HG03139 (cell line): Measurements from ENCODE around the gene HS1BP3.

Experiments
- ATAC-seq: cut with Tn5 transposase; IDR thresholded peaks from one replicate; pipeline ENCODE4 v1.9.1; 2021; ENCODE audit not compliant: unreplicated experiment

Gene HS1BP3

DNA sequence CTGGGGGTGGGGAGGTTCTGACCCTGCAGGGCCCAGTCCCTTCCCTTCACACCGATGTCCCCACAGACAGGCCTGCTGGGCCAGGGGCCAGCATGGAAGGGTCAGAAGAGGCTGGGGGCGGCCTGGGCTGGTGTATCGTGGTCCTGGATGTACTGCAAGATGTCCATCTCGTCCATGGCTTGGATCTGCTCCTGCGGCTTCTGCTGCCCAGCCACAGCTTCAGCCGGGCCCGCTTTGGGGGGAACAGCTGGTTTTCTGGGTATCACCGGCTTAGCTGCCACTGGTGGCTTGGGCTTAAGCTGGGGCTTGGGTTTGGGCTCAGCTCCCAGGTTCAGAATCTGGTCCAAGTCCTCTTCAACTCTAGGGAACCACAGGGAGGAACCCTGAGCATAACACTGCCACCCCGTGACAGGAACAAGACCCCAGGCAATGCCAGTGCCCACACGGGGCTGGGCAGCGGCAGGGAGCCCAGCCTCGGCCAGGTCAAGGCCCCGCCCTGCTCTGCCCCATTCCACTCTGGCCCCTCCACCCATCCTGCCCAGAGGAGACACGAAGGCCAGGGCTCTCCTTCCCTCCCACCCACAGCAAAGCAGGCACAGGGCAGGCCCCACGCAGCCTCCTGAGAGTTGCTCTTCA lies 31.9 kb downstream of the HS1BP3 start:
- ATAC-seq = no peak

DNA sequence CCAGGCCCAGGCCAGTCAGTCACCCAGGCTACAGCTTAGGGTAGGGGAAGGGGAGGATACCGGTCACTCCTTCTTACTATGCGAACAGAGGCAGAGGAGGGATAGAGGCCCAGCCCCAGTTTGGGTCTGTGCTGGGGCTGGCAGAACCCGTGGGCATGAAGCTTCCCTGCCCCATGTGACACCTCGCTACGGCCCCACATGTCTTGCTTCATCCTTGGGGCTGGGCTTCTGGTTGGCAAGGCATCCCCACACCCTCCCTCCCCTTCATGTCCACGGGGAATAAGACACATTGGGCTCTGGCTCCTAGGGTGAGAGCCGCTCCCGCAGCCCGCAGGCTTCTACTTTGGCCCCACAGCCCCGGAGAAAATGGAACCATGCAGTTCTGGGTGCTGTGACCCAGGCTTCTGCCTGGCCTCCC lies 32.4 kb downstream of the HS1BP3 start:
- ATAC-seq = no peak

DNA sequence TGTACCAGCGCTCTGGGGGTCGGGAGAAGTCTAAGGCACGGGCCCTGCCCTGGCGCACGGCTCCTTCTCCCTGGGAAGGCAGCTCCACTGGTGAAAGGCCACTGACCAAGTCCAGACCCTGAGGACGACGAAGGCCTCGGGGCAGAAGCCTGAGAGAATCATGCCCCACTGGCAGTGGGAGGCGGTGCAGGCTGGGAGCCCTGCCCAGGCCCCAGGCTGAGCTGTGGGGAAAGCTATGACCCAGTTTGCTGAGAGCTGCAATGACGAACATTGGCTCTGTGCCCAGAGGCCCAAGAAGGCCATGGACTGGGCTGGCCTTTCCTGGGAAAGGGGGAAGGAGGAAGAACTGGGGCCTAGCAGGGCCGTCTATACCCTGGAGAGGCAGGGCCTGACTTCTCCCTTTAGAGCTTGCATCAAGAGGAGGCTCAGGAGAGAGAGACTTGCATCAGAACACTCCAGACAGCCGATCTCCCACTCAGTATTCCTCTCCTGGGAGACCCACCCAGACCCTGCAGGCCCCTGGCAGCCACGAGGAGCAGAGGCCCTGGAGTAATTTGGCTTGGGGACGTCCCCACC lies 32.9 kb downstream of the HS1BP3 start:
- no peak for ATAC-seq

DNA sequence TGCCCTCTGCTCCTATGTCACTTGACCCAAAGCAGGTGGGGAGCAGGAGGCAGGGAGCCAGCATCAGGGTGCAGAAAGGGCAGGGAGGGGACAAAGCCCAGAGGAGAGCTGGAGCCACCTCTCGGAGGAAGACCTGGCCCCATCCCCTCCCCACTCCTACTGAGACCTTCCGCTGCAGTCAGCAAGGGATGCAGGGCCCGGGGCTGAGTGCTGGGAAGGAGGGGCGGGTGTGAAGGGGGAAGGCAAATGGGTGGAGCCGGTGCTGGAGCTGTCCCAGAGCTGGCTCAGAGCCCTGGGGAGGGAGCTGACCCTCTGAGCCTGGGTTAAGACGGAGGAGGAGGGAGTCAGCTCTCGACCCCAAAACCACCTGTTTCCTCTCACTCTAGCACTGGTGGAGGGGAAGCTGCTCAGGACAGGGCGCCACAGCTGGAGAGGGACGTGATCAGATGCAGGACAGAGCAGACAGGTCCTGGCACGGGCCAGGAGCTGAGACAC lies 33.8 kb downstream of the HS1BP3 start:
- no peak for ATAC-seq

DNA sequence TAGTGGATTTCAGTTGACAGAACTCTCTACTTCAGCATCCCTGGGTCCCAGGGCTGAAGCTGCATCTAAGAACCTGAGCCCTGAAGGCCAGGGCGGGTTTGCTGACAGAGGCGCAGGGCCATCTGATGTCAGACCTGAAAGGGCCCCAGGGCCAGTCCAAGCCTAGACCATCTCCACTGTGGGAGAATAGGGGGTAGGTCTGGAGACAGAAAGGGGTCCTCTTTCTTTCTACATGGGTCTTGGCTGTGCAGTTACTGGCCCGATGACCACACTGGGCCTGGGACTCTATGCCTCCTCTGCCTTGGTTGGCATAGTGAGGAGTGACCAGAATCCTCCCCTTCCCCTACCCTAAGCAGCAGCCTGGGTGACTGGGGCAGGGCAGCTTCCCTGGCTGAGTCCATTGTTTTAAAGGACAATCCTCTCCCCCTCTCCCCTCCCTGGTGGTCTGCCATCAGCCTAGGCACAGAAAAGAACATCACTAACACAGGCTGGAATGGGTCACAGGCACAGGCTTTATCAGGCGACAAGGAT lies 34.5 kb downstream of the HS1BP3 start:
- ATAC-seq = no peak

DNA sequence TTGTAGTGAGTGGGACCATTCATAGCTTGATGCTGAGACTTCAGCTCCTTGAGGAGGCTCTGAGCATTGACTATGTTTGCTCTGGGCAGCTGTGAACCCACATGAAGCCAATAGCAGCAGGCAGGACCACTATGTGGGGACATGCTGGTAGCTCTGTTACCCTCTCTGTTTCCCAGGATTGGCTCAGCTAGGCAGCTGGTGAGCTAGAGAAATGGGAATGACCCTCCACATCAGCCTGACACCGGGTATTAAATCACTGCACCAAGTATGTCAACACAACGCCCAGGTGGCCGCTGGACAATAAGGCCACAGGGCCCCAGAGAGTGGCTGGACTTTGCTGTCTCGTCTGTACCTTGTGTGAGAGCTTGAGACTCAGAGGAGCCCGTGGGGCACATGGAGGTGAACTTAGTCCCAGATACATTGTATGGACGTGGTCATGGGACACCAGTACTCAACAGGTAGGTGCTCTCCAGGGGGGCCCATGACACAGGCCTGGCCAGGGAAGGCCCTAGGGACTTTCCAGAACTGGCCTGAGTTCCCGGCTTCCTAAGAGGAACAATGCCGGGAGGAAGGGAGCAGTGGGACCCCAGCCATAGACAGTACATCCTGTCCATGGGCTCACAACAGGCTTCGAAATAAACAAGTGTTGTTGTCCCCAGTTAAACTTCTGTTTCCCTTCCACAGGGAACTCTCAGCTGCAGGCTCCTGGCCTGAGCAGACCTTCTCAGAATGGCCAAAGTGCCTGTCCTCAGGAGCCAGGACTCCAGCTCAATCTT lies 35.2 kb downstream of the HS1BP3 start:
- no peak for ATAC-seq

DNA sequence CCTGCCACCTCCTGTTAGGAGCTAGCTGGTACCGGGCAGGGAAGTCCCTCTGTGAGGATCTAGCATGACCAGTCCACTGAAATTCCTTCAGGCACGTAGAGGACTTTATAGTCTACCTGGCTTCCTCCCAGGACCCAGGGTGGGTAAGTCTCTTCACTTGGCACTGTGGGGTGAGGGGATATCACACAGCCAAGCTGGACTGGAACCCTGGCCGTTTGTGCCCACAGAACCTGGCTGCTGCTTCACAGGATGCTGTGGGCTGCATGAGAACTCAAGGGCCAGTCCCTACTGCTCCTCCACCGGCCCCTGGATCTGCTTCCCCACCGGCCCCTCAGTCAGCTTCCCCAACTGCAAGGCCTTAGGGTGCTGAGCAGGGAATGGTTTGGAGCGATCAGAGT lies 35.8 kb downstream of the HS1BP3 start:
- ATAC-seq = no peak

DNA sequence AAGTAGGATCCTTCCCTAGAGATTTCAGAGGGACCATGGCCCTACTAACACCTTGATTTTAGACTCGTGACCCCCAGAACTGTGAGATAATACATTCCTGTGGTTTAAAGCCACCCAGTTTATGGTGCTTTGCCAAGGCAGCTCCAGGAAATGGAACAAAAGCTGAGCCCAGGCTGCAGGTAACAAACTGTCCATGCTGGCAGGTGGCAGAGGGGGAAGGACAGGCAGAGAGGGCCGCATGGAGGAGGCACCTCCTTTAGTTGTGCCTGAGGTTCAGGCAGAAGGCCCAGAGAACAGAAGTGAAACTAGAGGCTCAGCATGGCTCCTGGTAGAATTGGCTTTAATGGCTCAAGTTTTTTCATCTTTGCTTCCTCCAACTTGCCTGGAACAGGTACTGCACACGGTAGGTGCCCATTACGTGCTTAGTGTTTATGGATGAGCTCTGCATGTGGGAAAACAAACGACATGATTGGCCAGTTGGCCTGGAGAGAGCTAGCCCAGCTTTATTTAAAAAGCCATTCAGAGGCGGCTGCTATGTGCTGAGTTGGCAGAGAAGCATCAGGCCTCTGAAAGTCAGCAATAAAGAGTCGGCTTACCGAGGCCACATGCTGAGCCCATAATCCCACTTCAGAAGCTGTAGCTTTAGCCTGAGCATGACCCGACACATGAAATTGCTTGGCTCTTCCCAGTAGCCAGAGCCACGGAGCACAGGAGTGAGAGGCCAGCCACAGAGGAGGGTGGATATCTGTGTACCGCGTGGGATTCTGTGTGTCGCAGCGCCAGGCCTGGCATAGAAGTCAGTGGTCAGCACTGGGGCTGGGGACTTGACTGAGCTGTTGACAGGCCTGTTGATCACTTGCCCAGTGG lies 36.5 kb downstream of the HS1BP3 start:
- ATAC-seq = no peak

DNA sequence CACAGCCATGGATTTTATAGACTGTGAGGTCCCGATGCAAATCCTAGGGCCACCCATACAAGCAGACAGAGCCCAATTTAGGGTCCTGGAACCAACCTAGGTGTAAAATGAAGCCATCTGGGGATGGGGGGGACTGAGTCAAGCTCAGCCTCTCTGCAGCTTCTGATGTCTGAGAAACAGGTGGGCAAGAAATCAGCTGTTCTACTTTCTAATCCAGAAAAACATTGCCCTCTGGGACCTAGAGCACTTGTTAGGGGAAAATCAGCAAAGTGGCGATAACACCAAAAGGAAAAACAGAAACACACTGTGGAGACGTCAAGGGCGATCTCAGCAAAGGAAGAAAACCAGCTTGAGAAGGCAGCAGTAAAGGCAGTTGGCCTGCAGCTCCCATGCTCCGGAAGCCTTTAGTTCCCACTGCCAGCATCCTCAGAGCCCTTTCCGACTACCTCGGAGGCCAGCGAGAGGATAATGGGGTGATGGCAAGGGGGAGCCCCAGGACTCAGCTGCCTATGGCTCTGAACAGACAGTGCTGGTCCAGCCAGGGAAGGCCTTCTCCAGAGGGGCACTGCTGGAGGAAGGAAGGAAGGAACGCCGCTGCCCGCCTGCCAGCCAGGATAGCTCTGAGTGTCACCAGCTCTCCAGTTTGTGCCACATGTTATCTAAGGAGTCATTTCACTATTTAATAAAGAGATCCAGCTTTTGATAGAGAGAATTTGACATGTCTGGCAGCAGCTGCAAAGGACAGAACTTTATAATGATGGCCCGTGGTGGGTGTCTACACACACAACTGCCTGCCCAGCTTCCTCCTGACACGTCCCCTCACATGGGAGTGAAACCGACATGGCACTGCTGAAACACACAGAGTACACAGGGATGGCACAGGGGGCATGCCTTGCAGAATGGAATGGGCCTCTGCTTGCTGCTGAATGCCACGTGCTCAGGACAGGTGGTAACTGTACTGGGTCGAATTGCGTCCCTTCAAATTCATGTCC lies 37.7 kb downstream of the HS1BP3 start:
- no peak for ATAC-seq

DNA sequence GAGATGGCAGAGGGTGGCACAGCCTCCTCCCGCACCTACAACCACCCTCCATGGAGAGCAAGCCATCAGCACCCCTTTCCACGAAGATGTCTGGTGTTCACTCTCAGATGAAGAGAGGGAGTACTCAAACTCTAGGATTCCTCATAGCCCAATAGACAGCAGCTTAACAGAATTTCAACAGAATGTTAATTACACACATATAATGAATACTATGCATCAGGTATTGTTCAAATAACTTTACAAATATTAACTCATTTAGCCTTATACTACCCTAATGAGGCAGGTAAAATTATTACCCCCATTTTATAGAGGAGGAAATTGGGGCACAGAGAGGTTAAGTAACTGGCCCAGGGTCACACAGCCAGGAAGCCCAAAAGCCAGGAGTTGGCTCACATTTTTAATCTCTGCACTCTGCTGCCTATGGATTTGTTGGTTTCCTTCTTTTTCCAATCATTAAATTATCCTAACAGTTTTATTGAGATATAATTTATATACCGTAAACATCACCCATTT lies 39.0 kb downstream of the HS1BP3 start:
- ATAC-seq = no peak

DNA sequence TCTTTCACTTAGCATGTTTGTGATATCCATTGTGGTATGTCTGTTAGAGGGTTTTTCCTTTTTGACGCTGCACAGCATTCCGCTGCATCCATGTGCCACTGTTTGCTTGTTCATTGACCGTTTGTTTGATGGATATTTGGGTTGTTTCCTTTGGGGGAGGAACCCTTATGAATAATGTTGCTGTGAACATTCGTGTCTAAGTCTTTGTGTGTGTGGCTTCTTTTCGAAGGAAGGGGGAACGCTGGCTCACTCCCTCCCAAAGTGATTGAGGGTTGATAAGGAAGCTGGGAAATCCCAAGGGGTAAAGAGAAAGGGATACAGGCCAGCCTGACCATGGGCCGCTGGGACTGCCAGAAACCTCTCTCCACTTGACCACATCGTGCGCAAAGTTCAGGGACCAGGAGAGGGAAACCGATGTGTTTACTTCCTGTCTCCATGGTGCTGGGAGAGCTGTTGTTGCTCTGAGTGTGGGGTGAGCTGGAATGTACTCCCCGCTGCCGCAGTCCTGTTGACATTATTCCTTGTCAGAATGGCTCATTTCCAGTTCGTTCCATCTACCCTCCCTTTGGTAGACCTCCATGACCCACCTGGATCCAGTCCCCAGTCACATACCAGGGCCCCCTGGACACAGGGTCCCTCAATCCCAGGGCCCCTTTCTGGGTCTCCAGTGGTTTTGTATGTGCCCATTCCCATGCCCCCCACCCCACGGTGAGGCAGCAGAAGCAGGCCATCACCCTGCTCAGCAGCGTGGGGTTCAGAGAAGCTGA lies 39.6 kb downstream of the HS1BP3 start:
- ATAC-seq = no peak

DNA sequence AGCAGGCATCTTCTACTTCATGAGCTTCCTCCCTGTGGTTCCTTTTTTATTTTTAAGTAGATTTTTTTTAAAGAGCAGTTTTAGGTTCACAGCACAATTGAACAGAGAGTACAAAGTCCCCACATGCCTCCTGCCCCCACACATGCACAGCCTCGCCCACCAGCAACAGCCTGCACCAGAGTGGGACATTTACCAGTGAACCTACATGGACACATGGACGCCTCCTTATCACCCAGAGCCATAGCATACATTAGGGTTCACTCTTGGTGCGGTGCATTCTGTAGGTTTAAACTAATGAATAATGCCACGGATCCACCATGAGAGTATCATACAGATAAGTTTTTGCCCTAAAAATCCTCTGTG lies 40.9 kb downstream of the HS1BP3 start:
- no peak for ATAC-seq

DNA sequence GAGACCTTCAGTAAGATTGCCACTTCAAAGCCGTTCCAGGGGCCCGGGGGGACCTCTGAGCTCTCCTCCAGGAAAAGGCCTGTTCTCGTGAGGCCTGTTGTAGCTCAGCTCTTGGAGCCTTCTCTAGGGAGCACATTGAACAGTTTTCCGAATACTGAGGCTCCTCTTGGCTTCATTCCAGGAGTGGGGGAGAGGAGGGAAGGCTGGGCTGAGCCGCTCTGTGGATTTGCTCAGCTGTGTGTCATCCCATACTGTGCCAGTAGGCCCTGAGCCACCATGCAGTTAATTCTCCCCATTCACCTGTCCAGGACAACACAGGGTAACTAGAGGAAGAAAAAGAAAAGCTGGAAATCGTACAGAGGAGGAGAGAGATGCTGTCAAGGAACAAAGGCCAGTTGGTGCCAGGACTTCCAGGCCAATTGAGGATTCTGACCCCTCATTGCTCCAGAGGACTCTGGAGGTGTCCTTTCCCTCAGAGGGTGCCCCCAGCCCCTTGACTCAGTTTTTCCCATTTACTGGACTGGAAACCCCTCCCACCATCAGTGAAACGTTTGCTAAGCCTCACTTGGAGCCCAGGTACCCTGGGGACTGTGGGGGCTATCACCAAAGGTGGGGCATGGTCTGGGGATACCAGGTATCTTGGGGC lies 41.4 kb downstream of the HS1BP3 start:
- no peak for ATAC-seq

DNA sequence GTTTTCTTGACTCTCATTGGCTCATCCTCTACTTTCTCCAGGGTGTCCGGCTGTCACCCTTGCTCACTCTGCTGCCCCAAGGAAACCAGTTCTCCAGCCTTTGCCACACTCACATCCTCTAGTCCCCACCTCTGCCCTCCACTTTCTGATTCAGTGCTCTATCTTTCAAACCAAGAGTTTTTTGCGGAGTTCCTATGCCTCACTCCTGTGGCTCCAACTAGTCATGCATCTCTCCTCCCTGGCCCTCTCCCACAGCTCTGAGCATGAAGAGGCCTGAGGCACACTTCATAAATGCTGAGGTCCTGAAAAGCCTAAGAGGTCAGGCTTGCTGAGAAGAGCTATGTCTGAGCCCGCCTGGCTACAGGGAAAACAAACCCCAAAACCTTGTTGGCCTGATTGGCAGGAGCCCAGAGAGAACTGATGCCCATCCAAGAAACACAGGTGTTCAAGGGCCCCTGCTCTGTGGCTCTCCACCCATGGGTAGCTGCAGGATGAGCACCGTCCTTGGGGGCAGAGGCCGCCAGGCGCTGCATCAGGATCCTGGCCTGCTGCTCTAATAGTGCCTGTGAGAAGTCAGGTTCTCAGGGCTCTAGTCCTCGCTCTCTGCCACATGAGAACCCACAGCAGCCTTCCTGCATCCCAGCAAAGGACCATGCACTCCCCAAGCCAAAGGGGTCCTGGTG lies 42.1 kb downstream of the HS1BP3 start:
- ATAC-seq = no peak

DNA sequence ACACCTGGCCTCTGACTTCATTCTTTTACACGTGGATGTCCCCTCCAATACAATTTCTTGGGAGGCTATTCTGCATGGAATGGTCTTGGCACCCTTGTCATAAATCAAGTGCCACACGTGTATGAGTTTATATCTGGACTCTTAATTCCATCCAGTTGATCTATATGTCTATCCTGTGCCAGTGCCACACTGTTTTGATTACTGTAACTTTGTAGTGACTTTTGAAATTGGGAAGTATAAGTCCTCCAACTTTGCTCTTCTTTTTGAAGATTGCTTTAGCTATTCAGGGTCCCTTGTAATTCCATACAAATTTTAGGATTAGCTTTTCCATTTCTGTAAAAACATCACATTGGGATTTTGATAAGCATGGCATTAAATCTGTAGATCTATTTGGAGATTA lies 43.5 kb downstream of the HS1BP3 start:
- ATAC-seq = no peak

DNA sequence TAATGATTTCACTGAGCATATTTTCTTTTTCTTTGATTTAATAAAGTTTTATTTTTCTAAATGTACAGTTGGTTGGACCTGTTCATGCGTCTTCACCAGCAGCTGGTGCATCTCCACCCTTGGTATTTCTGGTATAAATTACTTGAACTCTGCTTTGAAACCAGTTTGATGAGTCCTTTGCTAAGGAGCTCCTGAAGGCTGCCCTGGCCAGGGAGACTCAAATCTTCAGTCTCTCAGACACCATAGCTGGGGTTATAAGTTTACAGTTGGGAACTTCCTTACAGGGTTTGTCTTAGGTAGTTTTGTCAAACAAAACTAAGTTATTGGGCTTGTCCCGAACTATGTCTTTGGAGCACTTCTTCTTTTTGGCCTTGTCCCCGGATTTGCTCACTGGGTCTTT lies 44.7 kb downstream of the HS1BP3 start:
- no peak for ATAC-seq

DNA sequence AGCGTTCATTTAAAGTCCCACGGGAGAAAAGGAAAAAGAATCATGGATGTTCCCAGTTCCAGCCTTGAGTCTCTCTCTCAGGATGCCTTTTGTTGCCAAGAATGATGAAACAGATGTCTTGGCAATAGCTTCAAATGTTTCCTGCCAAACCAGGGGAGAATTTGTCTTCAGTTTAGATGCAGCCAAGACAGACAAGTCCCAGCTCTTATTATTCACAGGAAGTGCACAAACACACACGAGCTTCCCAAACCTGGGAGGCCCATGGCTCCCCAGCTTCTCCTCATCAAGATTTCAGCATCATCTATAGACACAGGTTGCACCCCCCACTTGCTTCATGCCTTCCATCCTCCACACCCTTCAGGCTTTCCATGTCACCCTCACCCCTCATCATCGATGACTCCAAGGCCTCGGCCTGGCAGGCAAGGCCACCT lies 45.9 kb downstream of the HS1BP3 start:
- no peak for ATAC-seq

DNA sequence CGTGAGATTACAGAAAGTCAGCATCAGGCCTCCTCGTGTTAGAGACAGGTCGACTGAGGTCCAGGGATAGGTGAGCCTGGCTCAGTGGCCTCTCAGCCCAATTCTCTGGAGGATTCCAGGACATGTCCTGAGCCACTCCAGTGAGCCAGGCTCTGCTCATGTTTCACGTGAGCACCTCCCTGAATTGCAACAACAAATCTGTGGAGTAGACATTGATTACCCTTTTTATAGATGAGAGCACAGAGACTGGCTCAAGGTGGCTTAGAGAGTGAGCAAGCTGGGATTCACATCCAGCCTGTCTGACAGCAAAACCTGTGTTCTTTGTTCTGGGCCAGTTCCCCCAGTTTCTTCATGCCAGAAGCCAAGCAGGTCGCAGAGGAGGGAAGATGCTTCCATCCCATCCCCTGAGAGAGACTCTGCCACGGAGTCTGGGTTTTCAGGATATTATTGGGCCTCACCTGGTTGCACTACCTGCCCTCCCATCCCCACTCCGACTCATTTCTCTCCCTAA lies 46.4 kb downstream of the HS1BP3 start:
- no peak for ATAC-seq
